ENCODE measurements around the gene ASH1L. TPM values are rescaled to one million over a fixed set of nuclear protein-coding genes. Genes with fewer than 3 reads are reported as not detected.
"Not testable (repeated sequence)": the region's sequence is repeated elsewhere in the genome, so short reads cannot be mapped to it uniquely, and the experiment has no call there.

Gene ASH1L
- total RNA-seq, 4 donors from 2014 or later, result 55.6 to 81.3 (median 75.0) TPM

DNA sequence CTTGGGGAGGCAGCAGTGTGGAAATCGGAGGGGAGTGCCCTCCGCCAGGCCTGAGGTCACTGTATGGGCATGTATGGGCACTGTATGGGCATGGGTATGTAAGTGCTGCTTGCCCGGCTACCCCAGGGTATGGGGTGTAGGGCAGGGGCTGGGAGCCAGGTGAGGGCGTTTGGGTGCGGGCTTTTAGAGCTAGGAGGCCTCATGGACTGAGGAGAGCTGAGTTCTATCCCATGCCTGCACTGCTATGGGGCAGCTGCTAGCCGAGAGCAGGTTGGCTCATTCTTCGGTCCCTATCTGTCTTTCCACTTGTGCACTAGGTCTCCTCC is 266.7 kb downstream of the ASH1L start:
- peaks cover 54% of the 10 kb centered on the region for H3K27me3 ChIP-seq
- TF ChIP-seq POLR2A (IDR thresholded peaks at IDR 0.05) (no peak), EP300 (IDR thresholded peaks at IDR 0.05) (no peak), POLR2AphosphoS5 (IDR thresholded peaks at IDR 0.05) (no peak)
- TF ChIP-seq, protein P1, sequence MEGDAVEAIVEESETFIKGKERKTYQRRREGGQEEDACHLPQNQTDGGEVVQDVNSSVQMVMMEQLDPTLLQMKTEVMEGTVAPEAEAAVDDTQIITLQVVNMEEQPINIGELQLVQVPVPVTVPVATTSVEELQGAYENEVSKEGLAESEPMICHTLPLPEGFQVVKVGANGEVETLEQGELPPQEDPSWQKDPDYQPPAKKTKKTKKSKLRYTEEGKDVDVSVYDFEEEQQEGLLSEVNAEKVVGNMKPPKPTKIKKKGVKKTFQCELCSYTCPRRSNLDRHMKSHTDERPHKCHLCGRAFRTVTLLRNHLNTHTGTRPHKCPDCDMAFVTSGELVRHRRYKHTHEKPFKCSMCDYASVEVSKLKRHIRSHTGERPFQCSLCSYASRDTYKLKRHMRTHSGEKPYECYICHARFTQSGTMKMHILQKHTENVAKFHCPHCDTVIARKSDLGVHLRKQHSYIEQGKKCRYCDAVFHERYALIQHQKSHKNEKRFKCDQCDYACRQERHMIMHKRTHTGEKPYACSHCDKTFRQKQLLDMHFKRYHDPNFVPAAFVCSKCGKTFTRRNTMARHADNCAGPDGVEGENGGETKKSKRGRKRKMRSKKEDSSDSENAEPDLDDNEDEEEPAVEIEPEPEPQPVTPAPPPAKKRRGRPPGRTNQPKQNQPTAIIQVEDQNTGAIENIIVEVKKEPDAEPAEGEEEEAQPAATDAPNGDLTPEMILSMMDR (IDR thresholded peaks at IDR 0.05), result no peak
- H3K27ac ChIP-seq, result no peak overlapping the region
- no peaks in the 10 kb centered on the region for H3K36me3 ChIP-seq
- 92% methylated on average over 2 of the region's 7 CpGs; no CpG with 5 or more reads in 1 of the 2 donors for WGBS, 2 donors (ENCODE audit: low coverage in 1 of 2)
- ATAC-seq, result no peak
- no peak overlapping the region for H3K4me3 ChIP-seq
- no peaks in the 10 kb centered on the region for H3K9me3 ChIP-seq
- H3K4me1 ChIP-seq, result peaks cover 0 to 15% (median 2%) of the 10 kb centered on the region in 3 donors

DNA sequence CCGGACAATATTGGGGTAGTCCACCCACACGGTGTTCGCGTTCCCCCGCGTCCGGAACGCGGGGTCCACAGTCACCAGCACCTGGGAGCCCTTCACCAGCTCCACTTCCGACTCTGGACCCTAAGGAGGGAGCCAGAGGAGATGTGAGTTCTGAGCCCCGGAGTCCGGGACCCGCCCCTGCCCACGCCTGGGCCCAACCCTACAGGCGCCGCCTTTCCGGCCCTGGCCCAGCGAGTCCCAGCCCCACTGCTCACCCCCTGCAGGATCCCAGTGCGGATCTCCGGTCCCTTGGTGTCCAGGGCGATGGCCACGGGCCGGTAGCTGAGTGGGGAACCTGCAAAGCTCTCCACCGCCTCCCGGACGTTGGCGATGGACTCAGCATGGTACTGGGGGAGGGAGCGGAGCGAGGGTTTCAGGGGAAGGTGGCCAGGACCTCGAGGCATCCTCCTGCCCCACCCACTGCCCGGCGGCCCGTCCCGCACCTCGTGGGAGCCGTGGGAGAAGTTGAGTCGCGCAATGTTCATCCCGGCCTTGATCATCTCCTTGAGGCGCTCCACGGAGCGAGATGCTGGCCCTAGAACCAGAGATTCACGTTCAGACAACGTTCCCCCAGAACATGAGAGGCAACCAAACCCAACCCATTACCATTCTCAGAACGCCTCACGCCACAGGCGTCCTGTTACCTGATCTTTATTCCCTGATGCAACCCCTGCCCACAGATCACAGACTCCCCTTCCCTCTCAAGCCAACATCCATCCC is 267.2 kb downstream of the ASH1L start:
- Histone ChIP-seq H3K36me3 (no peaks in the 10 kb centered on the region), H3K27ac (no peak overlapping the region), H3K4me3 (peak overlapping the region in 1 of 2 donors; percentile 24), H3K9me3 (no peaks in the 10 kb centered on the region), H3K27me3 (peaks cover 54% of the 10 kb centered on the region), H3K4me1 (peaks cover 0 to 15% (median 2%) of the 10 kb centered on the region in 3 donors)
- no peak for ATAC-seq
- 50% methylated on average over 7 of the region's 47 CpGs; no CpG with 5 or more reads in 1 of the 2 donors for WGBS, 2 donors (ENCODE audit: low coverage in 1 of 2)
- TF ChIP-seq, protein P1 (IDR thresholded peaks at IDR 0.05), result no peak
- TF ChIP-seq EP300 (IDR thresholded peaks at IDR 0.05), result no peak
- TF ChIP-seq POLR2AphosphoS5 (IDR thresholded peaks at IDR 0.05), result no peak
- TF ChIP-seq POLR2A (IDR thresholded peaks at IDR 0.05), result no peak

DNA sequence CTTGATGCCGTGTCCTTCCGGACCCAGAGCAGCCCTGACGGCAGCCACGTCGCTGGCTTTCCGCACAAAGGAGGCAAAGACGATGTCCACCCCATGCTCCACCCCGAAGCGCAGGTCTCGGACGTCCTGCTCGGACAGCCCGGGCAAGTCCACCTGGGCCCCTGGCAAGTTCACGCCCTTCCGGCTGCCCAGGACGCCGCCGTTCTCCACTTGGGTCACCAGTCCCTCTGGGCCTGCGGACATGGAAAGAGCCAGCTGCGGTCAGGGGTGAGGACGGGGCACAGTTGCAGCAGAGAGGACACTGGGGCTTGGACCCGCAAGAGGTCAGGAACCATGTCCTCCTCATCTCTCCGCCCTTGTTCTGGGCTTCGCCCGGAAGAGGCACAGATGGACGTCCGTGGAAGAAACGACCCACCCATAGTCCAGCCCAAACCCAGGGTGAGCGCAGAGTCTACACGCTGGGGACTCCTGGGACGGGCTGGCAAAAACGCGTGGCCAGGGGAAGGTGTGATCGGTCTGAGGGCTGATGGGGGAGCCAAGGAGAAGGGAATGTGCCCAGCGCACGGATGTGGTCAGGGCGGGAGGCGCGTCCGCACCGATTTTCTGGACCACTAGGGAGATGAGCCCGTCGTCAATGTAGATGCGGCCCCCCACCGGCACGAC is 268.0 kb downstream of the ASH1L start:
- H3K36me3 ChIP-seq, result no peaks in the 10 kb centered on the region
- no peak overlapping the region for H3K27ac ChIP-seq
- H3K4me1 ChIP-seq, result peaks cover 0 to 15% (median 2%) of the 10 kb centered on the region in 3 donors
- H3K4me3 ChIP-seq, result peak overlapping the region in 1 of 2 donors; percentile 24
- 2 to 68% methylated on average over 3 to 9 of the region's 46 CpGs for WGBS, 2 donors (ENCODE audit: low coverage in 1 of 2)
- peaks cover 50% of the 10 kb centered on the region for H3K27me3 ChIP-seq
- TF ChIP-seq EP300 (IDR thresholded peaks at IDR 0.05), result no peak
- TF ChIP-seq POLR2AphosphoS5 (IDR thresholded peaks at IDR 0.05), result no peak
- no peak for TF ChIP-seq POLR2A (IDR thresholded peaks at IDR 0.05)
- TF ChIP-seq, protein P1 (IDR thresholded peaks at IDR 0.05), result no peak
- no peaks in the 10 kb centered on the region for H3K9me3 ChIP-seq
- no peak for ATAC-seq

DNA sequence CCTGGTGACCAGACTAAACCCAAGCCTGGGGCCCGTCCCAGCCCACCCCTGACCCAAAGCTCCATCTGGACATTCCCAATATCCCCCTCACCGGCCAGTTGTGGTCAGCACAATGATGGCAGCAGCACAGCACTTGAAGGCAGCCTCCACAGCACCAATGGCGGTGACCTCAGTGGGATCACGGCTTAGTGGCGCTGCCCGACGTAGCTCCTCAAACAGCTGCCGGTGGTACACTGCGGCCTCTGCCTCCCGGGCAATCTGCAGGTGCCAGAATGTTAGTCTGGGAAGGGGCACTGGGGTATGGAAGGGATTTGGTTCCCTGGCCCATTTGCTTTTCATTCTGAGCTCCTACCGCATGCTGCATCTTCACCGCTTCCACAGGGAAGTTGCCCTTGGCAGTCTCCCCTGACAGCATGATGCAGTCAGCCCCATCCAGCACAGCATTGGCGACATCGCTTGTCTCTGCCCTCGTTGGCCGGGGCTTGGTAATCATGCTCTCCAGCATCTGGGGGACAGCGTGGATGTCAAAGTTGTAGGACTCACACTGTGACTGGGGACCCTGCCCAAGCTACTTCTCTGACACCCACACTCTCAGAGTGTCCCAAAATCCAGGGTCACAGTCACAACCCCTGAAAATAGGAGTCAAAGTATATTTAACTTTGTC is 269.4 kb downstream of the ASH1L start:
- no peak overlapping the region for H3K27ac ChIP-seq
- no peak for ATAC-seq
- peaks cover 47% of the 10 kb centered on the region for H3K27me3 ChIP-seq
- H3K36me3 ChIP-seq, result no peaks in the 10 kb centered on the region
- H3K4me1 ChIP-seq, result peaks cover 0 to 15% (median 2%) of the 10 kb centered on the region in 3 donors
- H3K4me3 ChIP-seq, result no peak overlapping the region
- no peaks in the 10 kb centered on the region for H3K9me3 ChIP-seq
- WGBS, 2 donors (ENCODE audit: low coverage in 1 of 2), result 89 to 90% methylated on average over 3 to 6 of the region's 17 CpGs
- no peak for TF ChIP-seq POLR2AphosphoS5 (IDR thresholded peaks at IDR 0.05)
- TF ChIP-seq POLR2A (IDR thresholded peaks at IDR 0.05), result no peak
- TF ChIP-seq, protein P1 (IDR thresholded peaks at IDR 0.05), result no peak
- no peak for TF ChIP-seq EP300 (IDR thresholded peaks at IDR 0.05)

DNA sequence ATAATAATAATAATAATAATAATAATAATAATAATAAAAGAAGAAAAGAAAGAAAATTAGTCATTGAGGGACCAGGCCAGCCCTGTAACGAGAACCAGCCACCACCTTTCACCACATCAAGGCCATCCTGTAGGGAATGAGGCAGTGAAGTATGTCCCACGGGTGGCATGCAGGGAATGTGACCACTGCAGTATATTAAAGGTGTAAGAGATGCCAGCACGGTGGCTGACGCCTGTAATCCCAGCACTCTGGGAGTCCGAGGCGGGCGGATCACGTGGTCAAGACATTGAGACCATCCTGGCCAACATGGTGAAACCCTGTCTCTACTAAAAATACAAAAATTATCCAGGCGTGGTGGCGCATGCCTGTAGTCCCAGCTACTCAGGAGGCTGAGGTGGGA is 271.6 kb downstream of the ASH1L start:
- Histone ChIP-seq H3K4me1 (peaks cover 0 to 15% (median 2%) of the 10 kb centered on the region in 3 donors), H3K27me3 (peaks cover 30% of the 10 kb centered on the region)
- not testable (repeated sequence) for H3K36me3 ChIP-seq, H3K27ac ChIP-seq, H3K9me3 ChIP-seq, H3K4me3 ChIP-seq, ATAC-seq
- WGBS, 2 donors (ENCODE audit: low coverage in 1 of 2), result 60 to 69% methylated on average over 3 to 8 of the region's 10 CpGs
